ENCODE data around the gene GPR31.

GPR31 gene

GRCh38 chr6:167122827-167123657, 34.7 kb downstream of the GPR31 start, which contains the start of gene CCR6:
TSS of gene CCR6 (plus strand) at chr6:167123096. CDS start at chr6:167136135, 13,039 bp downstream.
- Mint-ChIP-seq H3K36me3 (ENCODE audit: low read depth) (no peaks in the 10 kb centered on the region), H3K9me3 (peaks cover 6% of the 10 kb centered on the region), H3K27ac (peak within 1 kb of the TSS; percentile 28), H3K4me1 (ENCODE audit: low read depth) (peaks cover 35% of the 10 kb centered on the region), H3K4me3 (peak within 1 kb of the TSS; percentile 66), H3K27me3 (peaks cover 4% of the 10 kb centered on the region)
- intact Hi-C loops (cut with micrococcal nuclease), result loop anchor here (5.0 to 10.0 kb wide), 2 partner anchors 36 to 78 kb away; no protein-coding TSS in a partner anchor

- peak overlapping the region; percentile 66 for H3K4me3 Mint-ChIP-seq
- no peaks in the 10 kb centered on the region for H3K36me3 Mint-ChIP-seq (ENCODE audit: low read depth)
- intact Hi-C loops (cut with micrococcal nuclease), result loop anchor here (5.0 to 10.0 kb wide), 2 partner anchors 35 to 77 kb away; no protein-coding TSS in a partner anchor
- peaks cover 37% of the 10 kb centered on the region for H3K4me1 Mint-ChIP-seq (ENCODE audit: low read depth)
- H3K9me3 Mint-ChIP-seq, result peaks cover 6% of the 10 kb centered on the region
- H3K27ac Mint-ChIP-seq, result peak overlapping the region; percentile 28
- peaks cover 4% of the 10 kb centered on the region for H3K27me3 Mint-ChIP-seq
Observed at GRCh38 chr6:167122041-167122826, 35.5 kb downstream of the GPR31 start.

GRCh38 chr6:167121335-167121841, 36.4 kb downstream of the GPR31 start:
- Mint-ChIP-seq H3K36me3 (ENCODE audit: low read depth) (no peaks in the 10 kb centered on the region), H3K4me3 (no peak overlapping the region), H3K4me1 (ENCODE audit: low read depth) (peaks cover 37% of the 10 kb centered on the region), H3K9me3 (peaks cover 1% of the 10 kb centered on the region), H3K27ac (peak overlapping the region; percentile 28), H3K27me3 (peaks cover 7% of the 10 kb centered on the region)
- intact Hi-C loops (cut with micrococcal nuclease), result loop anchor here (5.0 to 10.0 kb wide), 2 partner anchors 34 to 77 kb away; no protein-coding TSS in a partner anchor

GRCh38 chr6:167120583-167120903, 37.2 kb downstream of the GPR31 start:
- H3K9me3 Mint-ChIP-seq, result no peaks in the 10 kb centered on the region
- peaks cover 10% of the 10 kb centered on the region for H3K27me3 Mint-ChIP-seq
- intact Hi-C loops (cut with micrococcal nuclease), result loop anchor here (5.0 to 10.0 kb wide), 2 partner anchors 33 to 76 kb away; no protein-coding TSS in a partner anchor
- peaks cover 36% of the 10 kb centered on the region for H3K4me1 Mint-ChIP-seq (ENCODE audit: low read depth)
- no peak overlapping the region for H3K4me3 Mint-ChIP-seq
- H3K36me3 Mint-ChIP-seq (ENCODE audit: low read depth), result no peaks in the 10 kb centered on the region
- peak overlapping the region; percentile 74 for H3K27ac Mint-ChIP-seq

- Mint-ChIP-seq H3K36me3 (ENCODE audit: low read depth) (no peaks in the 10 kb centered on the region), H3K27ac (peak overlapping the region; percentile 74), H3K4me1 (ENCODE audit: low read depth) (peaks cover 32% of the 10 kb centered on the region), H3K9me3 (no peaks in the 10 kb centered on the region), H3K27me3 (peaks cover 10% of the 10 kb centered on the region), H3K4me3 (no peak overlapping the region)
- intact Hi-C loops (cut with micrococcal nuclease), result loop anchor here (5.0 to 10.0 kb wide), 2 partner anchors 33 to 75 kb away; no protein-coding TSS in a partner anchor
Observed at GRCh38 chr6:167119670-167120582, 37.9 kb downstream of the GPR31 start.

GRCh38 chr6:167118839-167119238, 38.9 kb downstream of the GPR31 start:
- no peak overlapping the region for H3K4me3 Mint-ChIP-seq
- peaks cover 10% of the 10 kb centered on the region for H3K27me3 Mint-ChIP-seq
- peak overlapping the region; percentile 37 for H3K27ac Mint-ChIP-seq
- H3K36me3 Mint-ChIP-seq (ENCODE audit: low read depth), result no peaks in the 10 kb centered on the region
- intact Hi-C loops (cut with micrococcal nuclease), result no loop called here
- peaks cover 32% of the 10 kb centered on the region for H3K4me1 Mint-ChIP-seq (ENCODE audit: low read depth)
- H3K9me3 Mint-ChIP-seq, result no peaks in the 10 kb centered on the region

- Mint-ChIP-seq H3K27ac (no peak overlapping the region), H3K4me3 (no peak overlapping the region), H3K9me3 (no peaks in the 10 kb centered on the region), H3K36me3 (ENCODE audit: low read depth) (no peaks in the 10 kb centered on the region), H3K27me3 (peaks cover 8% of the 10 kb centered on the region), H3K4me1 (ENCODE audit: low read depth) (peaks cover 32% of the 10 kb centered on the region)
- intact Hi-C loops (cut with micrococcal nuclease), result no loop called here
Observed at GRCh38 chr6:167118006-167118405, 39.8 kb downstream of the GPR31 start.

GRCh38 chr6:167116838-167117228, 40.9 kb downstream of the GPR31 start:
- Mint-ChIP-seq H3K36me3 (ENCODE audit: low read depth) (no peaks in the 10 kb centered on the region), H3K4me1 (ENCODE audit: low read depth) (peaks cover 29% of the 10 kb centered on the region), H3K27ac (no peak overlapping the region), H3K9me3 (no peaks in the 10 kb centered on the region), H3K4me3 (no peak overlapping the region), H3K27me3 (peaks cover 11% of the 10 kb centered on the region)
- intact Hi-C loops (cut with micrococcal nuclease), result no loop called here

- Mint-ChIP-seq H3K36me3 (ENCODE audit: low read depth) (no peaks in the 10 kb centered on the region), H3K9me3 (no peaks in the 10 kb centered on the region), H3K4me1 (ENCODE audit: low read depth) (peaks cover 24% of the 10 kb centered on the region), H3K27ac (no peak overlapping the region), H3K4me3 (no peak overlapping the region), H3K27me3 (peaks cover 13% of the 10 kb centered on the region)
- intact Hi-C loops (cut with micrococcal nuclease), result no loop called here
Observed at GRCh38 chr6:167116109-167116837, 41.5 kb downstream of the GPR31 start.

GRCh38 chr6:167115054-167115453, 42.7 kb downstream of the GPR31 start:
- peaks cover 20% of the 10 kb centered on the region for H3K4me1 Mint-ChIP-seq (ENCODE audit: low read depth)
- no peak overlapping the region for H3K4me3 Mint-ChIP-seq
- intact Hi-C loops (cut with micrococcal nuclease), result no loop called here
- no peaks in the 10 kb centered on the region for H3K9me3 Mint-ChIP-seq
- no peaks in the 10 kb centered on the region for H3K36me3 Mint-ChIP-seq (ENCODE audit: low read depth)
- no peak overlapping the region for H3K27ac Mint-ChIP-seq
- H3K27me3 Mint-ChIP-seq, result peaks cover 13% of the 10 kb centered on the region

GRCh38 chr6:167113935-167114910, 43.6 kb downstream of the GPR31 start:
- intact Hi-C loops (cut with micrococcal nuclease), result no loop called here
- Mint-ChIP-seq H3K27ac (no peak overlapping the region), H3K4me3 (no peak overlapping the region), H3K36me3 (ENCODE audit: low read depth) (no peaks in the 10 kb centered on the region), H3K27me3 (peaks cover 13% of the 10 kb centered on the region), H3K9me3 (no peaks in the 10 kb centered on the region), H3K4me1 (ENCODE audit: low read depth) (peaks cover 20% of the 10 kb centered on the region)

All from dendritic cell treated with granulocyte-macrophage colony-stimulating factor and Interleukin-4, amounts not matched to agents 40 ng/mL and 50 ng/mL, for 4 days (primary cell).